GM12878 (cell line): ENCODE data around the gene SDHC. TPM values are rescaled to one million over a fixed set of nuclear protein-coding genes. Genes with fewer than 3 reads are reported as not detected.
A peak's percentile ranks its signal among the peaks of the same experiment; 100 is the strongest.

Experiments used
- ATF2 ChIP-seq: IDR thresholded peaks from 2 replicates; pipeline ENCODE4 v1.6.1; 2012; ENCODE audit warnings: low read length, inconsistent platforms
- CBX3 ChIP-seq: fragments of 200-600 bp; sonication (generic); IDR thresholded peaks from 2 replicates; pipeline ENCODE4 v1.6.1; 2016; ENCODE audit warnings: low read depth, borderline replicate concordance
- CEBPZ ChIP-seq: fragments of 150-350 bp; IDR thresholded peaks from 2 replicates; pipeline ENCODE4 v1.6.1; 2016; ENCODE audit warnings: low read depth, low read length
- CHD2 ChIP-seq: IDR thresholded peaks from 2 replicates; pipeline ENCODE4 v1.6.1; 2011; ENCODE audit warnings: low read depth, low read length, improper control_type of control experiment, borderline replicate concordance
- CREM ChIP-seq: IDR thresholded peaks from 2 replicates; pipeline ENCODE4 v1.6.1; 2014; ENCODE audit warnings: antibody characterized with exemption, low read depth
- CUX1 ChIP-seq: IDR thresholded peaks from 2 replicates; pipeline ENCODE4 v1.6.1; 2012; ENCODE audit warnings: improper control_type of control experiment, low read depth, low read length; ENCODE audit not compliant: insufficient replicate concordance
- FOXM1 ChIP-seq: IDR thresholded peaks from 2 replicates; pipeline ENCODE4 v1.6.1; 2012; ENCODE audit warnings: low read depth, mild to moderate bottlenecking, inconsistent platforms, low read length, moderate library complexity
- GABPA ChIP-seq: IDR thresholded peaks from 2 replicates; pipeline ENCODE4 v1.6.1; 2014; ENCODE audit warnings: antibody characterized with exemption, low read depth, mild to moderate bottlenecking, inconsistent platforms
- HSF1 ChIP-seq: fragments of 150-350 bp; IDR thresholded peaks from 2 replicates; pipeline ENCODE4 v1.6.1; 2014; ENCODE audit warnings: mild to moderate bottlenecking, low read depth, low read length
- MYC ChIP-seq: IDR thresholded peaks from 2 replicates; pipeline ENCODE4 v1.6.1; 2011; ENCODE audit warnings: mild to moderate bottlenecking, low read length, moderate library complexity, inconsistent platforms; ENCODE audit not compliant: insufficient read depth, insufficient replicate concordance, insufficient read length, severe bottlenecking
- NR2F1 ChIP-seq: fragments of 450-650 bp; conservative IDR thresholded peaks from 2 replicates; pipeline ENCODE4 v1.6.1; 2017; ENCODE audit warnings: mild to moderate bottlenecking
- PRDM15 ChIP-seq: fragments of 450-650 bp; formaldehyde crosslinking; IDR thresholded peaks from 2 replicates; pipeline ENCODE4 v1.4.0; 2020; ENCODE audit warnings: mild to moderate bottlenecking, moderate library complexity
- RBBP5 ChIP-seq: fragments of 200-600 bp; sonication (generic); conservative IDR thresholded peaks from 2 replicates; pipeline ENCODE4 v1.6.1; 2016
- polyA plus RNA-seq, 11 experiments: library from polyadenylated mRNA; depleted of rRNA in 4 of 11; unstranded in 6 of 11; stranded (reverse) in 5 of 11; fragments of >200 nt; fragmentation: Nextera tagmentation in 4 of 11; fragmentation: Illumina TruSeq in 1 of 11; extraction: Ambion mirVana in 4 of 11; extraction: Trizol in 1 of 11; gene quantifications; 1 replicate in 1 of 11; 2 replicates in 10 of 11; pipeline versions ENCODE4 v1.2.1 to v1.2.3, GENCODE V29; 2011 to 2016; ENCODE audit warnings: inconsistent platforms in 2 of 11, missing spikeins in 2 of 11, low read depth in 1 of 11
- total RNA-seq, 4 experiments: library from RNA; depleted of rRNA in 3 of 4; stranded (reverse); fragments of >200 nt in 3 of 4; fragmentation: Illumina TruSeq in 1 of 4; extraction: Trizol in 1 of 4; gene quantifications; 2 replicates each; pipeline versions ENCODE4 v1.2.1 to v1.2.3, GENCODE V29; 2013 to 2021

The SDHC gene
- total and polyA plus RNA-seq, 10 of the 15 experiments (the other 5 are each of a cell fraction or from before 2014, with no cell fraction given): 18.4 to 340 (median 178) TPM

GRCh38 chr1:161399257-161399998 is 85.2 kb downstream of the SDHC start (continued):
- TF ChIP-seq CHD2 (no peak), NR2F1 (peak; percentile 98), RBBP5 (no peak), MYC (no peak), CBX3 (no peak), PRDM15 (CRISPR knock-in tag) (no peak), CREM (peak; percentile 77), FOXM1 (no peak; the same call in 1 of the 2 replicates), ATF2 (peak; percentile 76), HSF1 (no peak), GABPA (peak; percentile 91), CEBPZ (no peak), CUX1 (no peak)
